HG03378 (cell line): Measurements from ENCODE around the gene NNAT.
"Not testable (repeated sequence)": the region's sequence is repeated elsewhere in the genome, so short reads cannot be mapped to it uniquely, and the experiment has no call there.

ENCODE experiments used
- ATAC-seq: cut with Tn5 transposase; IDR thresholded peaks from one replicate; pipeline ENCODE4 v1.9.1; 2021; ENCODE audit warnings: mild to moderate bottlenecking, moderate library complexity; ENCODE audit not compliant: unreplicated experiment

Gene NNAT

DNA sequence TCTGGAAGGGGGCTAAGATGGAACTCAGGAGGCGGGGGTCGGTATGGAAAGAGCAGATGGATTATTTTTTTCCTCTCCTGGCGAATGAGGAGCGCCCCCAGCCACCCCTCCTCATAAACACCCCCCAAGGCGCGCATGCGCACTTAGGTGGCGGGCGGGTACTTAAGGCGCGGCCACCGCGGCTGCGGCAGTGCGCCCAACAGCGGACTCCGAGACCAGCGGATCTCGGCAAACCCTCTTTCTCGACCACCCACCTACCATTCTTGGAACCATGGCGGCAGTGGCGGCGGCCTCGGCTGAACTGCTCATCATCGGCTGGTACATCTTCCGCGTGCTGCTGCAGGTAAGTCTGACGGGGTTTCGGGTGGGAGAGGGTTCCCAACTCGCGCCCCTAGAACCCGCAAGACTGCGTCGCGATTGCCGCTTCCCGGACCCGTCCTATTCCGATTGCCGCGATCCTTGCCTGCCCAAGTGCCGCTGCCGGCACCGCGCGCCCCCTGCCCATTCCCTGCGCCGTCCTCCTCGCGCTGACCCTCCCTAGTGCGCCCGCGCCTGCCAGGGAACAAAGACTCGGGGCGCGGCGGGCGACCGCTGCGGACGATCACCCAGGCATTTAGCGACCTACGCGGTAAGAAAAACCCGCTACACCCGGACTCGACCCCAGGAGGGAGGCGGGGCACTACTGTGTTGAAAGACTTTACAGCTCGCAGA lies at the start of gene NNAT:
TSS of gene NNAT (plus strand) at position 190 of the 711 bp plus-strand sequence. CDS start at position 272, 82 bp downstream.
- ATAC-seq, result no peak

DNA sequence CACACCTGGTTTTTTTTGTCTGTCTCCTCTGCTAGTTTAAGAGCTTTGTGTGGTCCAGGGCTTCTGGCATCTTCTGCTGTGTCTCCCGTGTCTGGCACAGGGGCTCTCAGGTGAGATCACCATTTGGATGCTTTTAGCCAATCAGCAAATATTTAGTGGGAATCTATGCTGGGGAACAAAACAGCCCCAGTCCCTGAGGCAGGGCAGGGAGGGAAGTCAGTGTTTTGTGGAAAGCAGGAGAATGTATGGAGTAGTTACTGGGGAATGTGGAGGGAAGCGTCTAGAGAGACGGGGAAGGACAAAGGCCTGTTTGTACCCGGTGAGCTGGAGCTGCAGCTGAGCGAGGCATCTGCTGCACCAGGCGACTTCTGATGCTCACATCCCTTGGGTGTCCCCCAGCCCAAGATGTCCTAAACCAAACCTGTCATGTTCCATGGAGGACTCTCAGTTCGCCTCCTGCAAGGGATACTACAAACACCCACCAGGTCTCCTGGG lies 49.3 kb upstream of the NNAT start:
- ATAC-seq, result no peak

DNA sequence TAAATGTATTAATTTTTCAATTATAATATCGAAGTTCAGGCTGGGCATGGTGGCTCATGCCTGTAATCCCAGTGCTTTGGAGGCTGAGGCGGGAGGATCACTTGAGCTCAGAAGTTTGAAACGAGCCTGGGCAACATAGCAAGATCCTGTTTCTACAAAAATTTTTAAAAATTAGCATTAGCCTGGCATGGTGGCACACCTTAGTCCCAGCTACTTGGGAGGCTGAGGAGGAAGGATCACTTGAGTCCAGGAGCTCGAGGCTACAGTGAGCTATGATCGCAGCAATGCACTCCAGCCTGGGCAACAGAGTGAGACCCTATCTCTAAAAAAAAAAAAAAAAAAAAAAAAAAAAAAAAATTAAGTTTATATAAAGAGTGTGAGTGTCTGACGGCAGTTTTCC lies 48.6 kb upstream of the NNAT start:
- not testable (repeated sequence) for ATAC-seq

GRCh38 chr20:37473249-37474000 lies 47.6 kb upstream of the NNAT start:
- ATAC-seq, result no peak

- no peak for ATAC-seq
These were observed 46.7 kb upstream of the NNAT start for GRCh38 chr20:37474386-37474785.

DNA sequence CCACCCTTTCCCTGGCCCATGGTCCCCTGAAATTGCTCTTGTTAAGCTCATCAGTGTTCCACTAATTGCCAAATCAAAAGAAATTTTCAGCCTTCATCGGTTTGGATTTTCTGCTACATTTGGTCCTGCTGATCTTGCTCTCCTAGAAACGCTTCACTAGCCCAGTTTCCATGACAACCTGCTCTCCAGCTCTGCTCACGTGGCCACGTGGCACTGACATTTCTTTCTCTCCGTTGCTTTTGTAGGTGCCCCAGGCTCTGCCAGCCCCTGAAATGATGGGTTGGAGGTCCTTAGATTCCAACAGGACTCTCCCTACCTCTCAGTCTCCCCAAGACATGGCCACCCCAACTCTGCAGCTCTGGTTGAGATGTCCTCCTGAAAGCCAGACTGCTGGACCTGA lies 45.8 kb upstream of the NNAT start:
- ATAC-seq, result no peak

DNA sequence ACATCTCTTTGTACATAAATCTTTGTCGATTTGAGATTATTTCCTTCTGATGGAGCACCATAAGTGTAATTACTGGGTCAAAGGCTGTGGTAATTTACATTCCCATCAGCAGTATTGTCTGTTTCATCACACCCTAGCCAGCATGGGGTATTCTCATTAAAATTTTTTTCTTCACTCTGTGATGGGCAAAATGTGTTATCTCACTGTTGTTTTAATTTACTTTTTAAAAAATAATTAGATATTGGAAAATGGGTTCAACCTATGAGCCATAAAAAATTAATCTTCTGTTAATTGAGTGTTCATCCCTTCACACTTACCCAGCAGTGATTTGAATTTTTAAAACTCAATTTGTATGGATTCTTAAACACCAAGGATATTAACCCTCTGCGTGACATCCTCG lies 44.0 kb upstream of the NNAT start:
- no peak for ATAC-seq

DNA sequence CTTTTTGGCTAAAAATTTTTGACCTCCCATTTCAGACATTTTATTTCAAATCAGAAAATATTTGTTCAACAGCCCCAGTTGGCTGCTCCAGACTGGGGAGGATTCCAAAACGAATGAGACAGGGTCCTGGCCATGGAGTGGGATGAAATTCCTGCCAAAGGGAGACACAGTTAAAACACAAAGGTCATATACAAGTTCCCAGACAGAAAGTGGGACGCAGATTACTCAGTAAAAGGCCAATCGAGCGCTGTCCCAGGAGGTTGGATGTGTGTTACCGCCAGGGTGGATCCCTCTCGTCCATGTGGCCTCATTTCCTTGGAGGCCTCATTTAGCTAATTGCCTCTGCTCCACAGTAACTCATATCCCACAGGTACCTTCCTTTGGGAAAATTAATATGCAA lies 41.8 kb upstream of the NNAT start:
- no peak for ATAC-seq

DNA sequence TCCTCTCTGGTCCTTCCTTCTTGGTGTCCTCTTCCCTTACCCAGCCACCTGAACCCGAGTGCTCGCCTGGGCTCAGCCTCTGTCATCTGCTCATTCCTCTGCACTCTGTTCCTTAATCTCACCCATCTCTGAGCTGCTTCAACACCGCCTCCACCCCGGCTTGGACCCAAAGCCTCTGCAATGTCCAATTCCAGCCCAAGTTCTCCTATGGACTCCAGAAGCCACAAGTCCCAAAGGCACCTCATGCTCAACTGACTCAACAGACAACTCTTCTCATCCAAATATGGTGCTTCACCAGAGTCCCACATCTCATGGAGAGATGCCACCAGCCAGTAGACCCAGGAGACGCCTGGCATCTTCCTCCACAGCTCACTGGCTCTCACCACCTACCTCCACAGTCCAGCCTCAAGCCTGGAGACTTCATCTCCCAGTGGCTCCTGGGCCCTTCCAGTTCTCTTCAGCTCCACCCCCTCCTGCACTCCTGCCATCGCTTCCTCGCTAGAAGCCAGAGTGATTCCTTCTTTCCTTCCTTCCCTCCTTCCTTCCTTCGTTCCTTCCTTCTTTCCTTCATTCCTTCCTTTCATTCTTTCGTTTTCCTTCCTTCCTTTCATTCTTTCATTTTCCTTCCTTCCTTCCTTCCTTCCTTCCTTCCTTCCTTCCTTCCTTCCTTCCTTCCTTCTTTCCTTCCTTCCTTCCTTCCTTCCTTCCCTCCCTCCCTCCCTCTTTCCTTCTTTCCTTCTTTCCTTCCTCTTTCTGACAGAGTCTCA lies 40.9 kb upstream of the NNAT start:
- no peak for ATAC-seq

GRCh38 chr20:37480919-37481318 lies 40.1 kb upstream of the NNAT start:
- no peak for ATAC-seq

DNA sequence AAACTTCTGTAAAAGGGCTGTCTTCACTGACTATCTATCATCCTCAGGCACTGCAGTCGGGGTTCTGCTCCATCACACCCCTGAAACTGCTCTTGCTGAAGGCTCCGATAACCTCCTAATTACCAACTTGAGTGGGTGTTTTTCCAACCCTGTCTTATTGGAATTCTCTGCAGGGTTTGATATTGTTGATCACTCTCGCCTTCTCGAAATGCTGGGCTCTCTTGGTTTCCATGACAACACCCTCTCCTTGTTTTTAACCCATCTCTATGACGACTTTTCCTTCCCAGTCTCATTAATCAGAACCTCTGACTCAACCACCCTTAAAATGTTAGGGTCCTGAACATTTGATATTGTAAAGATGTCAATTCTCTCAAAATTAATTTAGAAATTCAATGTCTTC lies 39.4 kb upstream of the NNAT start:
- ATAC-seq, result no peak

GRCh38 chr20:37484331-37484730 lies 36.7 kb upstream of the NNAT start:
- no peak for ATAC-seq

DNA sequence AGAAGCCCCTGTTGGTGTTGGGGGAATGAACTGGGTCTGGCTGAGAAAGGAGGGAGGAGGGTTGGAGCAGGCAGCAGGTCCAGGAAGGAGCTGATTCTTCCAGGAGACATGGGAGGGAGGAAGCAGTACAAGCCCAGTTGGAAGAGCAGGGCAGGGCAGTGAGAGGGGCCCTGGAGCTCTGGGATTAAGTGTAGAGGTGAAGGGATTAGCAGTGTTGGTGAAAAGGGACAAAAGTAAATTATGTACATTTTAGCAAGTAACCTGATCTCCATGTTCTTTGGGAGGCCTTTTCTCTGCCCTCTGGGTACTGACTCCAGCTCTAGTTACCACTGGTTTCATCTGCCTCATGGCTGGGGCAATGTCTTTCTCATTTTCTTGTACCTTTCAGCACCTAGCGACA lies 34.8 kb upstream of the NNAT start:
- ATAC-seq, result not testable (repeated sequence)

DNA sequence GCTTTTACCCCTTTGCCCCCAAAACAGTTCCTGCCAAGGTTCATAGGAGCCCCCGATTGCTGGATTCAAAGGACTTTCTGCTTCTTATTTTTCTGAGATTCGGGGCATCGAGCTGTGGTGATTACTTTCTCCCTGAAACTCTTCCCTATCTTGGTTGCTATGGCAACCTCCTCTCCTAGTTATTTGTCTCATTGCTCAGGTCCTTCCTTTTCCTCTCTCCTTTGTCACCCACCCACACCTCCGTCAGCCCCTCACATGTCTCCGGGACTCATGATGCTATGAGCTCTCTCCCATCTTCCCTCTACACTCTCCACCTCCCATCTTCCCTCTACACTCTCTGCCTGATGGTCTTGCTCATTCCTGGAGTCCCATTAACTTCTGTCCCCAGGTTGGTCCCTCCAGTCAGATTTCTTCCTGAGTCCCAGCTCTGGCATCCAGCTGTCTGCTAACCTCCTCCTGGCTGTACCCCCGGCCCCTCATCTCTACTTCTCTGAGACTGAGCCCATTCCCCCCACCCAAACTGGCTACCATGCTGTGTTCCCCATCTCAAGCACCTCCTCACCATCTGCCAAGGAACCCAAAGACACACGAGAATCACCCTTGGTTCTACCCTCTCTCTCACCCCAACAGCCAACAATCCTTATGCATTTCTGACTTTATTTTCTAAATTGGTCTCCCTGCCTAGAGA lies 30.2 kb upstream of the NNAT start:
- ATAC-seq, result no peak

DNA sequence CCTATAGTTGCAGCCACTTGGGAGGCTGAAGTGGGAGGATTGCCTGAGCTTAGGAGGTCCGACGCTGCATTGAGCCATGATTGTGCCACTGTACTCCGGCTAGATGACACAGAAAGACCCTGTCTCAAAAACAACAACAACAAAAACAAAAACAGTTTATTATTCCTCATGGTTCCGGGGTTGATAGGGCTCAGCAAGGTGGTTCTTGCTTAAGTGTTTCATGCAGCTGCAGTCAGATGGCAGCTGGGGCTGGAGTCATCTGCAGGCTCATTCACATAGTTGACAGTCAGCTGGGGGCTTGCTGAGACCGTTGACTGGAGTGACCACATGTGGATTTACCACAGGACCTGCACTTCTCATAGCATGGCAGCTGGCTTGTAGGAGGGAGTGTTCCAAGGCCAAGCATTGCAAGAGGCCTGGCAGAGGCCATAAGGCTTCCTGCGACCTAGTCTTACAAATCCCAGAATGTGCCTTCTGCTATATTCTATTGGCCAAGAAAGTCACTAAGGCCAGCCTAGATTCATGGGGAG lies 28.9 kb upstream of the NNAT start:
- no peak for ATAC-seq

DNA sequence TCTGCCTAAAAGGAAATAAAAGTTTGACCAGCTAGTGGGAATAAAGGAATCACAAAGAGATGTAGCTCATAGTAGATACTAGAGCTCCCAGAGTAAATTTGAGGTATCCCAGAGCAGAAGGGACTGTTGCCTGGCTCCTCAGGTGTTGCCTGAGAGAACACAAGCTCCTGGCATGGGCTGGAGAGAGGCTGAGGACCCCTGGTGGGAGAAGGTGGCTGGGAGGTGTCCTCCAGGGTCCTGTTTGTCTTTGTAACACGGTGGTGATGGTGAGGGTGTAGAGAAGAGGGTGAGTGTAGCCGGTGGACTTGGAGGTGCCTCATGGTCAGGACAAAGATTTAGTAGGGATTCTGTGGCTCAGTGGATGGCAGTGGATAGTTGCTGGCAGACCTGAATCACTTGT lies 28.1 kb upstream of the NNAT start:
- no peak for ATAC-seq

DNA sequence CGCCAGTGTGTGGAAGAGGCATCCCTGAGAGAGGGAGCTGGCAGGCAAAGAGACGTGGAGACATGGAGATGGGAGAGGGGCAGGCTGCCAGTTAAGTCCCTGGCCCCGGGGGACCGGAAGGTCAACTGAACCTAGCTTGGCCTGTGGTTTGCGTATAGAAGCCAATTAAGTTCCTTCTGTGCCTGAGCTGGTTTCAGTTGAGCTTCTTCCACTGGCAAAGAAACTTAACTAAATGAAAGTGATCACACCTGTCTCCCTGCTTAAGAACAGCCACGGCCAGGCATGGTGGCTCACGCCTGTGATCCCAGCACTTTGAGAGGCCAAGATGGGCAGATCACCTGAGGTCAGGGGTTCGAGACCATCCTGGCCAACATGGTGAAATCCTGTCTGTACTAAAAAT lies 26.7 kb upstream of the NNAT start:
- ATAC-seq, result no peak

GRCh38 chr20:37494796-37495195 lies 26.3 kb upstream of the NNAT start:
- no peak for ATAC-seq

DNA sequence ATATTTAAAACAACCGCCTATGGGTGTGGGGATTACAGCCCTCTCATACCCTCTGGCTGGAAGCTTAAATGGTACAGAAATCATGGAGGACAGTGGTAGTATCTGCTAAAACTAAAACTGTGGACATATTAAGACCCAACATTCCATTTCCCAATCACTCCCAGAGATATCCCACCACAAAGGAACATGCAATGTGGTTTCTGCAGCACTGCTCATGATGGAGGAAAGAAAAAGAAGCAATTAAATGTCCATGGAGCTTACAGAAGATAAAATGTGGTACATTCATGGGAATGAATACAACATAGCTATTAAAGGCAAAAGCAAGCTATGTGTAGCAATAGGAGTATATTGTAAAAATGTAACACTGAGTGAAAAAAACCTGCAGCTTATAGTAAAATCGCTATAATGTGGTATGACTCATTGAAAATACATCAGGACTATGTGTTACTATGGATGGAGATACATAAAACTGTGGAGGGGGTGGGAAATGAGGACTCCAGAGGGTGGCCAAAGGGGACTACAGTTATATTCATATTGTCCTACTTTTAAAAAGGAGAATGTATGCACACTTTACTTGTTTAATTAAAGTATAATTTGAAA lies 22.9 kb upstream of the NNAT start:
- ATAC-seq, result no peak

GRCh38 chr20:37500311-37500710 lies 20.7 kb upstream of the NNAT start:
- no peak for ATAC-seq
